HEK293T (cell line): Measurements from ENCODE around the gene AFG3L2.

Source experiments
- CTCF ChIA-PET: fragments of 350-600 bp; formaldehyde crosslinking; extraction: SDS; loops from one replicate; lab custom pipeline; 2021; ENCODE audit warnings: antibody characterized with exemption, inconsistent platforms; lab: Yijun Ruan, JAX
- POLR2A ChIA-PET: fragments of 350-600 bp; formaldehyde crosslinking; extraction: SDS; loops from one replicate; lab custom pipeline; 2020; ENCODE audit warnings: antibody characterized with exemption, inconsistent platforms; lab: Yijun Ruan, JAX
- DNase-seq: peaks from one replicate; pipeline ENCODE4 v3.0.0; 2012; ENCODE audit warnings: mixed read lengths; ENCODE audit errors: extremely low spot score
- ARNT ChIP-seq: fragments of 450-650 bp; IDR thresholded peaks from 2 replicates; pipeline ENCODE4 v1.6.1; 2017; ENCODE audit warnings: mild to moderate bottlenecking
- BHLHE40 ChIP-seq: fragments of 450-650 bp; IDR thresholded peaks from 2 replicates; pipeline ENCODE4 v1.6.1; 2016; ENCODE audit warnings: mild to moderate bottlenecking, moderate library complexity, borderline replicate concordance
- CTBP1 ChIP-seq: fragments of 450-650 bp; IDR thresholded peaks from 2 replicates; pipeline ENCODE4 v1.6.1; 2016; ENCODE audit warnings: borderline replicate concordance
- ELF4 ChIP-seq: fragments of 450-650 bp; IDR thresholded peaks from 2 replicates; pipeline ENCODE4 v1.6.1; 2017; ENCODE audit warnings: antibody characterized with exemption
- FOXA1 ChIP-seq: fragments of 450-650 bp; IDR thresholded peaks from 2 replicates; pipeline ENCODE4 v1.6.1; 2016; ENCODE audit warnings: mild to moderate bottlenecking
- FOXK2 ChIP-seq: fragments of 450-650 bp; IDR thresholded peaks from 2 replicates; pipeline ENCODE4 v1.6.1; 2016; ENCODE audit warnings: mild to moderate bottlenecking
- FOXM1 ChIP-seq: fragments of 450-650 bp; IDR thresholded peaks from 2 replicates; pipeline ENCODE4 v1.6.1; 2017; ENCODE audit warnings: mild to moderate bottlenecking, borderline replicate concordance
- HDGF ChIP-seq: fragments of 450-650 bp; IDR thresholded peaks from 2 replicates; pipeline ENCODE4 v1.6.1; 2017; ENCODE audit warnings: antibody characterized with exemption, borderline replicate concordance
- L3MBTL2 ChIP-seq: fragments of 450-650 bp; conservative IDR thresholded peaks from 2 replicates; pipeline ENCODE4 v1.6.1; 2016; ENCODE audit warnings: mild to moderate bottlenecking
- LEF1 ChIP-seq: fragments of 450-650 bp; IDR thresholded peaks from 2 replicates; pipeline ENCODE4 v1.6.1; 2017; ENCODE audit warnings: mild to moderate bottlenecking, borderline replicate concordance
- NFRKB ChIP-seq: fragments of 450-650 bp; IDR thresholded peaks from 2 replicates; pipeline ENCODE4 v1.6.1; 2016; ENCODE audit warnings: mild to moderate bottlenecking, moderate library complexity
- PKNOX1 ChIP-seq: fragments of 450-650 bp; IDR thresholded peaks from 2 replicates; pipeline ENCODE4 v1.6.1; 2016
- SP1 ChIP-seq: fragments of 450-650 bp; IDR thresholded peaks from 2 replicates; pipeline ENCODE4 v1.6.1; 2017
- SUZ12 ChIP-seq: fragments of 450-650 bp; IDR thresholded peaks from 2 replicates; pipeline ENCODE4 v1.6.1; 2016; ENCODE audit warnings: mild to moderate bottlenecking
- TARDBP ChIP-seq: fragments of 450-650 bp; IDR thresholded peaks from 2 replicates; pipeline ENCODE4 v1.6.1; 2016
- ZNF384 ChIP-seq: fragments of 450-650 bp; IDR thresholded peaks from 2 replicates; pipeline ENCODE4 v1.6.1; 2016

The AFG3L2 gene

DNA sequence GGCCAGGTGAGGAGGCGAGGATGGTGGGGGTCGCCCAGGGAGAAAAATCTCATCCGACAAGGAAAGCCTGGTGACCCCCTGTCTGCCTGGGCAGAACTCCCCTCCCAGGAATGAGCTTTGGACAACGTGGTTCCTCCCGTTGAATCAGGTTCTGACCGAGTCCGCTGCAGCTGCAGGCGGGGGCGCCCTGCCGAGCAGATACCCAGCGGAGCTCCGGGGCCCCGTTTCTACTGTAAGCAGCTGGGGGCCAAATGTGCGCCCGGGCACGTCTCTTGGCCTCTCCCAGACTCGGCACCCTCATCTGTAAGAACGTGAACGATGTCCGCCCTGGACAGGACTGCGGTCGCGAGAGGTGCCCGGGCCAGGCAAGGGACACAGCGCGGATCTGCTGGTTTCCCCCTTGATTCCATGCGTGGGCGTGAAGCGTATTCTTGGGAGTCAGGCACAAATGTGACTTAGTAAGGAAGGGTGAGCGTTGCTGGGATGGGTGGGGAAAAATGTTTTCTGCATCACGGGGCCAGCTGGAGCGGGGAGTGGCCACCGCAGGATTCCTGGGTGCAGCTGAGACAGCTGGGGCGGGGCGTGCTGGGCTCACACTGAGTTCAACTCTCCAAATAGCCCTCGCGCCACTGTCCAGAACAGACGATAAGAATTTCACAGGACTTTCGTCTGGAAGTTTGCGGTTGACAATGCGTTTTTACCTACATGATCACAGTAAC is 89.2 kb downstream of the AFG3L2 start:
- DNase-seq = no peak
- TF ChIP-seq ELF4 (no peak), LEF1 (no peak), L3MBTL2 (no peak), SP1 (no peak), SUZ12 (no peak), FOXM1 (no peak), FOXA1 (no peak), NFRKB (no peak)
- ChIA-PET POLR2A (interaction anchor here (0.8 kb wide), 1 partner anchor 16 kb away, joined by 3 read pairs; no protein-coding TSS in a partner anchor), CTCF (no interaction called here)

GRCh38 chr18:12287131-12287681 is 89.8 kb downstream of the AFG3L2 start:
- CTCF ChIA-PET = interaction anchor here (0.7 kb wide), 1 partner anchor 25 kb away, joined by 3 read pairs; no protein-coding TSS in a partner anchor
- POLR2A ChIA-PET = interaction anchor here (0.8 kb wide), 1 partner anchor 15 kb away, joined by 3 read pairs; no protein-coding TSS in a partner anchor
- no peak for TF ChIP-seq SUZ12
- no peak for TF ChIP-seq PKNOX1
- no peak for TF ChIP-seq ELF4
- TF ChIP-seq ZNF384 = no peak
- no peak for TF ChIP-seq FOXM1
- no peak for TF ChIP-seq LEF1
- TF ChIP-seq SP1 = no peak
- TF ChIP-seq TARDBP = no peak
- no peak for TF ChIP-seq HDGF
- no peak for TF ChIP-seq FOXK2
- TF ChIP-seq FOXA1 = no peak
- DNase-seq = no peak

GRCh38 chr18:12283666-12284065 is 93.4 kb downstream of the AFG3L2 start:
- TF ChIP-seq LEF1 (no peak), NFRKB (no peak), FOXA1 (no peak), L3MBTL2 (no peak), PKNOX1 (no peak), TARDBP (no peak), CTBP1 (no peak), FOXM1 (no peak), ARNT (no peak), SUZ12 (no peak), ELF4 (no peak), ZNF384 (no peak), HDGF (no peak), SP1 (no peak), FOXK2 (no peak), BHLHE40 (no peak)
- POLR2A ChIA-PET = interaction anchor here (0.6 to 1.5 kb wide), 2 partner anchors 8 to 12 kb away, joined by 3 to 6 read pairs; no protein-coding TSS in a partner anchor
- CTCF ChIA-PET = no interaction called here
- no peak for DNase-seq

DNA sequence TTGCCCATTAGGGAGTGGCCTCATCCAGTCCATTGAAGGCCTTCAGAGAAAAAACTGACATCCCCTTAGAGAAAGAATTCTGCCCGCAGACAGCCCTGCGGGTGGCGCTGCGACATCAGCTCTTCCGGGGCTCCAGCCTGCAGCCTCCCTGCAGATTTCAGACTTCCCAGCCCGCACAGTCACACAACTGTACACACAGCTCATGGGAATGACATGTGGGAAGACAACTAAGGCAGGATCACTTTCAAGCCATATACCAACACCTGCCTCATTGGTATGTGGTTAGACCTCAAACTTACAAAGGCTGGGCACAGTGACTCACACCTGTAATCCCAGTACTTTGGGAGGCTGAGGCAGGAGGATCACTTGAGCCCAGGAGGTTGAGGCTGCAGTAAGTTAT is 93.8 kb downstream of the AFG3L2 start:
- TF ChIP-seq BHLHE40 (no peak), L3MBTL2 (no peak), TARDBP (no peak), NFRKB (no peak), FOXM1 (no peak), PKNOX1 (no peak), LEF1 (no peak), HDGF (no peak), ARNT (no peak), SUZ12 (no peak), CTBP1 (no peak), ZNF384 (no peak), FOXA1 (no peak), SP1 (no peak), ELF4 (no peak), FOXK2 (no peak)
- ChIA-PET CTCF (no interaction called here), POLR2A (interaction anchor here (0.6 to 1.5 kb wide), 2 partner anchors 8 to 11 kb away, joined by 3 to 6 read pairs; no protein-coding TSS in a partner anchor)
- DNase-seq = peak; percentile 22

DNA sequence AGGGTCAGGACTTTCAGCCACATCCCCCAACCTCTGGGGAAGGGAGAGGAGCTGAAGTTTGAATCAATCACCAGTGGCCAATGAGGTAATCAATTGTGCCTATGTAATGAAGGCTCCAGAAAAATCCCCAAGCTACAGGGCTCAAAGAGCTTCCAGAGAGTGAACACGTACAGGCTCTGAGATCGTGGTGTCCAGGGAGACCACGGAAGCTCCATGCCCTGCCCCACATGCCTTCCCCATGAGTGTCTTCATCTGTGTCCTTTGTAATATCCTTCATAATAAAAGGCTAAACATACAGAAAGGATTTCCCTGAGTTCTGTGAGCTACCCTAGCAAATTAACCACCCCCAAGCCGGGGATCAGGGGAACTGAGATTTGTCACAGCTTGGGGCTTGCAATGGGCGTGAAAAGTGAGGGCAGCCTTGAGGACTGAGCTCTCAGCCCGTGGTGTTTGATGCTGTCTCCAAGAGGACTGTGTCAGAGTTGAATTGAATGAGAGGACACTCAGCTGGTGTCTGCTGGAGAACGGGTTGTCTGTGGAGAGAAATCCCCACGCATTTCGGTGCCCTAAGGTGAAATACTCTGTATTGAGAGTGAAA is 94.5 kb downstream of the AFG3L2 start:
- TF ChIP-seq L3MBTL2 (no peak), FOXK2 (no peak), HDGF (no peak), FOXM1 (no peak), BHLHE40 (no peak), ARNT (no peak), FOXA1 (no peak), TARDBP (no peak), ZNF384 (no peak), SUZ12 (no peak), NFRKB (no peak), SP1 (no peak), ELF4 (no peak)
- DNase-seq = no peak
- ChIA-PET POLR2A (interaction anchor here (1.5 kb wide), 1 partner anchor 11 kb away, joined by 6 read pairs; no protein-coding TSS in a partner anchor), CTCF (no interaction called here)
